ENCODE results near the gene DVL3. TPM values are rescaled to one million over a fixed set of nuclear protein-coding genes. Genes with fewer than 3 reads are reported as not detected.

The DVL3 gene
- total RNA-seq, 1 experiment from 2014 or later = 60.7 TPM

DNA sequence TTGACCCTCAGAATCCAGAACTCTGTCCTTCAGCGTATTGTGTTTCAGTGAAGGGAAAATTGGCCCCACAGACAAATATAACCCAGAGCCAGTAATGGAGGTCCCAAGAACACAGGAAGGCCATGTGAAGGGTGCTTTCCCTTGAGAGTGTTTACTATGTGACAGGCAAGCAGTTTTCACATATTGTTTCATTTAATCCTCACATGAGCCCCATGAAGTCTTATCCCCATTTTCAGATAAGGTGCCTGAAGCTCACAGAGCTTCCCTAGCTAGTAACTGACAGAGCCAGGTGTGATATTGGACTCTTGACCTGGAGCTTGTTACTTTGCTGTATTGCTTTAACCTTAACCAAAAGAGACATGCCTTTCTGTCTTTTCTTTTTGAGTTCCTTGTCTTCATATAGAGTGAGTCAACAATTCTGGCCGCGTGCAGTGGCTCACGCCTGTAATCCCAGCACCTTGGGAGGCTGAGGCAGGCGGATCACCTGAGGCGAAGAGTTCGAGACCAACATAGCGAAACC is 9.4 kb upstream of the DVL3 start:
- H3K27ac ChIP-seq (ENCODE audit: low read depth, low read length) = peak overlapping the region; percentile 8; the same call in 1 of the 2 replicates
- peaks cover 2% of the 10 kb centered on the region; the same call in 1 of the 2 replicates for H3K79me2 ChIP-seq (ENCODE audit: insufficient read depth, low read length)
- H3K9me3 ChIP-seq (ENCODE audit: control insufficient read depth in 1 of 2, insufficient read depth in 1 of 2, low read depth in 1 of 2, low read length in 2 of 2) = no peaks in the 10 kb centered on the region
- no peaks in the 10 kb centered on the region for H3K27me3 ChIP-seq (ENCODE audit: insufficient read depth, low read length)
- no peak overlapping the region for H3K9ac ChIP-seq (ENCODE audit: low read length)
- no peaks in the 10 kb centered on the region for H3K9me2 ChIP-seq (ENCODE audit: insufficient read depth)
- DNase-seq (ENCODE audit: low read depth, low spot score) (no peak), ATAC-seq (no peak)
- ChIA-PET CTCF (interaction anchor here (1.0 to 2.1 kb wide), 5 partner anchors 96 to 143 kb away, joined by 4 to 9 read pairs (median 6); partner anchors contain the start of gene EEF1AKMT4), RAD21 (ENCODE audit: low non-redundant PET in 1 of 2, low total read pairs in 2 of 2, uncharacterized antibody in 2 of 2, unreplicated experiment in 2 of 2) (interaction anchor here (0.7 to 1.0 kb wide), 3 partner anchors 96 to 143 kb away, joined by 3 read pairs; no protein-coding TSS in a partner anchor), POLR2A (interaction anchor here (1.3 to 2.3 kb wide), 2 partner anchors 11 to 40 kb away, joined by 3 to 7 read pairs; partner anchors contain the start of genes ABCF3 and EIF2B5)
- no peak overlapping the region for H3K4me2 ChIP-seq (ENCODE audit: low read length)
- H4K20me1 ChIP-seq (ENCODE audit: insufficient read depth) = no peaks in the 10 kb centered on the region
- intact Hi-C loops (cut with micrococcal nuclease) = loop anchor here (1.0 to 2.0 kb wide), 2 partner anchors 103 to 143 kb away; partner anchors contain the start of genes ALG3 and EEF1AKMT4
- peaks cover 32 to 38% of the 10 kb centered on the region in 2 experiments for H3K36me3 ChIP-seq (ENCODE audit: control insufficient read depth in 1 of 2, insufficient read depth in 2 of 2, low read length in 2 of 2)
- no peak overlapping the region for H2AFZ ChIP-seq (ENCODE audit: low read depth, low read length, poor library complexity, severe bottlenecking)
- peaks cover 0 to 17% of the 10 kb centered on the region in 2 experiments; a peak in 1 of 4 replicates for H3K4me1 ChIP-seq (ENCODE audit: control insufficient read depth in 1 of 2, insufficient read depth in 2 of 2, low read length in 2 of 2)
- no TSS peak for BruUV-seq (replicated peaks)
- TF ChIP-seq ZNF274 (IDR thresholded peaks at IDR 0.05; ENCODE audit: low read depth, low read length) = no peak
- no peak for TF ChIP-seq EZH2 (IDR thresholded peaks at IDR 0.05)
- TF ChIP-seq, protein P1, sequence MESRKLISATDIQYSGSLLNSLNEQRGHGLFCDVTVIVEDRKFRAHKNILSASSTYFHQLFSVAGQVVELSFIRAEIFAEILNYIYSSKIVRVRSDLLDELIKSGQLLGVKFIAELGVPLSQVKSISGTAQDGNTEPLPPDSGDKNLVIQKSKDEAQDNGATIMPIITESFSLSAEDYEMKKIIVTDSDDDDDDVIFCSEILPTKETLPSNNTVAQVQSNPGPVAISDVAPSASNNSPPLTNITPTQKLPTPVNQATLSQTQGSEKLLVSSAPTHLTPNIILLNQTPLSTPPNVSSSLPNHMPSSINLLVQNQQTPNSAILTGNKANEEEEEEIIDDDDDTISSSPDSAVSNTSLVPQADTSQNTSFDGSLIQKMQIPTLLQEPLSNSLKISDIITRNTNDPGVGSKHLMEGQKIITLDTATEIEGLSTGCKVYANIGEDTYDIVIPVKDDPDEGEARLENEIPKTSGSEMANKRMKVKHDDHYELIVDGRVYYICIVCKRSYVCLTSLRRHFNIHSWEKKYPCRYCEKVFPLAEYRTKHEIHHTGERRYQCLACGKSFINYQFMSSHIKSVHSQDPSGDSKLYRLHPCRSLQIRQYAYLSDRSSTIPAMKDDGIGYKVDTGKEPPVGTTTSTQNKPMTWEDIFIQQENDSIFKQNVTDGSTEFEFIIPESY (IDR thresholded peaks at IDR 0.05; ENCODE audit: extremely low read depth, insufficient replicate concordance, low read length) = no peak
- TF ChIP-seq EGR1 (IDR thresholded peaks at IDR 0.05; ENCODE audit: low read depth) = no peak
- TF ChIP-seq ELF1 (IDR thresholded peaks at IDR 0.05; ENCODE audit: borderline replicate concordance, low read depth) = no peak
- no peak for TF ChIP-seq EZH2phosphoT487 (IDR thresholded peaks at IDR 0.05; ENCODE audit: borderline replicate concordance)
- TF ChIP-seq SIN3A (IDR thresholded peaks at IDR 0.05; ENCODE audit: low read depth) = no peak
- TF ChIP-seq SP1 (IDR thresholded peaks at IDR 0.05; ENCODE audit: low read depth) = no peak
- no peak for TF ChIP-seq POLR2AphosphoS5 (IDR thresholded peaks at IDR 0.05; ENCODE audit: low read depth, low read length)
- no peak for TF ChIP-seq JUND (IDR thresholded peaks at IDR 0.05)
- TF ChIP-seq FOSL1 (IDR thresholded peaks at IDR 0.05; ENCODE audit: low read depth) = no peak
- TF ChIP-seq CBX3 (IDR thresholded peaks at IDR 0.05; ENCODE audit: low read depth) = no peak
- TF ChIP-seq, protein P2, sequence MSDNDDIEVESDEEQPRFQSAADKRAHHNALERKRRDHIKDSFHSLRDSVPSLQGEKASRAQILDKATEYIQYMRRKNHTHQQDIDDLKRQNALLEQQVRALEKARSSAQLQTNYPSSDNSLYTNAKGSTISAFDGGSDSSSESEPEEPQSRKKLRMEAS (IDR thresholded peaks at IDR 0.05) = no peak
- H3K4me3 ChIP-seq (replicated peaks in 1 of 2; ENCODE audit: low read depth in 1 of 2, low read length in 2 of 2) = no peak overlapping the region
